PC-3 (cell line): ENCODE results near the gene CSH2.

Source experiments
- EZH2 ChIP-seq: fragments of 300-600 bp; sonication (generic); IDR thresholded peaks from one replicate; pipeline ENCODE4 v1.6.1; 2017; ENCODE audit warnings: antibody characterized with exemption, mild to moderate bottlenecking, low read length; ENCODE audit not compliant: unreplicated experiment
- EZH2phosphoT487 ChIP-seq: fragments of 300-600 bp; sonication (generic); IDR thresholded peaks from 2 replicates; pipeline ENCODE4 v1.6.1; 2018; ENCODE audit warnings: mild to moderate bottlenecking, antibody characterized with exemption, low read length, borderline replicate concordance
- TF ChIP-seq, protein P1 (sequence below): fragments of 300-600 bp; sonication (generic); conservative IDR thresholded peaks from 2 replicates; pipeline ENCODE4 v1.5.1; 2017; ENCODE audit warnings: antibody characterized with exemption, low read depth, mild to moderate bottlenecking, low read length

DNA sequence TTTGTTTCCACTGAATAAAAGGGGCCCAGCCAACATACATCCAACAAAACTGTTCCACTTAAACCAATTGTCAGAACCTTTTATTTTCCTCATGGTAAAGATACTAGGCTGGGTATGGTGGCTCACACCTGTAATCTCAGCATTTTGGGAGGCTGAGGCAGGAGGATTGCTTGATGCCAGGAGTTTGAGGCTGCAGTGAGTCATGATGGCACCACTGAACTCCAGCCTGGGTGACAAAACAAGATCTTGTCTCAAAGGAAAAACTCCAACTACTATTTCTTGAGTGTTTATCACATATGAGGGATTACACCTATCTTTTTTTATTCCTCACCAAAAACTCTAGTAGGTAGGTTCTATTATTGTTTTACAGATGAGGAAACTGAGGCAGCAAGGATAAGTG lies 50.9 kb downstream of the CSH2 start:
- TF ChIP-seq, protein P1, sequence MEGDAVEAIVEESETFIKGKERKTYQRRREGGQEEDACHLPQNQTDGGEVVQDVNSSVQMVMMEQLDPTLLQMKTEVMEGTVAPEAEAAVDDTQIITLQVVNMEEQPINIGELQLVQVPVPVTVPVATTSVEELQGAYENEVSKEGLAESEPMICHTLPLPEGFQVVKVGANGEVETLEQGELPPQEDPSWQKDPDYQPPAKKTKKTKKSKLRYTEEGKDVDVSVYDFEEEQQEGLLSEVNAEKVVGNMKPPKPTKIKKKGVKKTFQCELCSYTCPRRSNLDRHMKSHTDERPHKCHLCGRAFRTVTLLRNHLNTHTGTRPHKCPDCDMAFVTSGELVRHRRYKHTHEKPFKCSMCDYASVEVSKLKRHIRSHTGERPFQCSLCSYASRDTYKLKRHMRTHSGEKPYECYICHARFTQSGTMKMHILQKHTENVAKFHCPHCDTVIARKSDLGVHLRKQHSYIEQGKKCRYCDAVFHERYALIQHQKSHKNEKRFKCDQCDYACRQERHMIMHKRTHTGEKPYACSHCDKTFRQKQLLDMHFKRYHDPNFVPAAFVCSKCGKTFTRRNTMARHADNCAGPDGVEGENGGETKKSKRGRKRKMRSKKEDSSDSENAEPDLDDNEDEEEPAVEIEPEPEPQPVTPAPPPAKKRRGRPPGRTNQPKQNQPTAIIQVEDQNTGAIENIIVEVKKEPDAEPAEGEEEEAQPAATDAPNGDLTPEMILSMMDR, result no peak
- TF ChIP-seq EZH2phosphoT487 (no peak), EZH2 (no peak)
